NCI-H1694 (cell line): ENCODE data around the gene ZNF521.

Experiments used
- DNase-seq: peaks from one replicate; lab custom pipeline; 2025; lab: John Stamatoyannopoulos, UW

ZNF521 gene

DNA sequence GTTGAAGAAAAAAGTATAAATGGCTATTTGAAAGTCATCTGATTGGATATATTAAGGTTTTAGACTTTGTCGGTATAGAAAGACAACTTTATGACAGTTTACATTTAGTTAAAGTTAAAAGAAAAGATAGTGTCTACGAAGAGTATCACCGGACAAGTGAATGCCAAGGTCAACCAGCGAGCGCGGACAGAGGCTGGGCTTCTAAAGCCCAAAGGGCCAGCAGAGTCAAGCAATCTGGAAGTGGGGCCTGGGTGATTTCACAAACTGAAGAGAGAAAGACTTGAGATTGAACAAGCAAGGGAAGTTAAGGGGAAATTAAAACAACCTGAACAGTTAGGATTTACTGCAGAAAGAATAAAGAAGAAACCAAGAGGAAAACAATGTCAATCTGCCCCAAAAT lies 16.3 kb downstream of the ZNF521 start:
- no peak for DNase-seq

DNA sequence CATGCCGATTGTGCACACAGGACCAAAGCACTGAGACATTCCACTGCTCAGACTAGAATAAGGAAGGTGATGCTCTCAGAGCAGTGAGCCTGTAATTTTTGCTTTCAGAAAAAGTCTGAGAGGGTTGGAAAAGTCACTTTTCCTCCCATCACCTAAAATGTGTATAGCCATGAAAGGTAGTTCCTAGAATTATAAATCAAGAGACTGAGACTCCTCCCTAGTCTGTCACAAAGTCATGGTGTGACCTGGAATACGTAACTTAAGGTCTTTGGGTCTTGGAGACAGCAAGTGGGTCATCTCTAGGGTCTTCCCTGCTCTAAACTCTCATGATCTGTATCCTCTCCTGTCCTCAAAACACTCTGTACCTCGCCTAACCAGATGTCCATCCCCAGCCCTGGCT lies 16.9 kb downstream of the ZNF521 start:
- DNase-seq = no peak

DNA sequence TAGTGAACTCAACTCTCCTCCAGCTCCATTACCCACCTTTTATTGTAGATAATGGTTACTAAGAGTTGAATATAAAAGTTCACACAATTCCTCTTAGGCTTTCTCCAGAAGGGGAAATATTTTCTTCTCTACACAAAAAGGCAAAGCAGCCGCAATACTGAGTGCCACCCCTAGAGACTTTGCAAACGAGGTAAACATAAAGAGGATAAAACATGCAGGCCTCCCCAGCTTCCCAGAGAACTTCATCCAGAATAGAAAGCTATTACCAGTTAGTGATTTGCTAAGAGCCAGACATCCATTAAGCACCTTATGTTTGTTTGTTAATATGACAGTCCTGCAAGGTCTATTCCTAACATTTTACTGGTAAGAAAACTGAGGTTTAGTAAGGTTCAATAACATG lies 17.4 kb downstream of the ZNF521 start:
- no peak for DNase-seq

DNA sequence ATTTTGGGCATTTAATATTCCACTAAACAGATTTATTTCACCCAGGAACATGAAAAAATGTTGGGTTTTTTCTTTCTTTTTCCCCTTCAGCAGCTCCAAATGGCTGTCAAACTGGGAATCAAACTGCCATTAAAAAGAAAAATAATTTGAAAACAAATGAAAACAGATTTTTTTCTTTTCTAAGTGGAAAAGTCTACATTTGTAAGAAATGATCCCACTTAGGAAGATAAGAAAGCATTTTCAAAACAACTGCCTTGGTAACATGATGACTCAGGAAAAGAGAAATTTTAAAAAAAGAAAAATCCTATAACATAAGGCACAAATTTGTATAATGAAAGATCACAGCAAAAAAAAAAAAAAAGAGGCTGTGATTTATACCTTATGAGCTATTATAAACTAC lies 20.0 kb downstream of the ZNF521 start:
- no peak for DNase-seq

DNA sequence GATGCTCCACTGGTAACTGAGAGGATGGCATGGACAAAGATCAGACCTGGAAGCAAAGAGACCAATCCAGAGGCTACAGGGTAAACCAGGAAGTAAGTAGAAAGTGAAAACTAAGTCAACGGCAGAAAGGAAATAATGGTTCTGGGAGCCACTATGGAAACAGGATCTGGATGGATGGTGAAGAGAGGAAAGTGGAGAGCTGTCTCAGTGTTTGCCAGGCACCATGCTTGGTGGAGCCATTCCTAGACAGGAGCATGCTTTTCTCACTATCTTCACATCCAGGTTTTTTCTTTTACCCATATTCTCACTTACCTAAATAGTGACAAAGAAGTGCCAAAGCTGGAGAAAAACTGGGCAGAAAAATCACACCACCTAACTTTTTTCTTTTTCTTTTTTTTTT lies 22.2 kb downstream of the ZNF521 start:
- no peak for DNase-seq

DNA sequence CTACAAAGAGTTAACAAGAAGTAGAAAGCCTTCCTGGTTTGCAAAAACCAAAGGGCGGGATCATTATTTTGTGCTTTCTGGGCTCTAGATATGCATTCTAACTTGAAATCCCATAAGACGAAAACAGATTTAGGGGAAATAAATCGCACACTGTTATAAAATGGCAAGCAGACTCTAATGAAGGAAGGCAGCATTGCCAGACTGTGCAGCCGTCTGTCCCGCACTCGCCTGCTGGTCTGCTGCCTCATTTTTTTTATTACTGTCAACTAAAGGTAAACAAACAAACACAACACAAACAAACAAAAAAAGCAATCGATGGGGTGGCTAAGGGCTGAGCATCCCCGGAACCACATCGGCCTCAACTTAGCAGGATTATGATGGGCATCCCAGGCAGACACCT lies 24.4 kb downstream of the ZNF521 start:
- no peak for DNase-seq

DNA sequence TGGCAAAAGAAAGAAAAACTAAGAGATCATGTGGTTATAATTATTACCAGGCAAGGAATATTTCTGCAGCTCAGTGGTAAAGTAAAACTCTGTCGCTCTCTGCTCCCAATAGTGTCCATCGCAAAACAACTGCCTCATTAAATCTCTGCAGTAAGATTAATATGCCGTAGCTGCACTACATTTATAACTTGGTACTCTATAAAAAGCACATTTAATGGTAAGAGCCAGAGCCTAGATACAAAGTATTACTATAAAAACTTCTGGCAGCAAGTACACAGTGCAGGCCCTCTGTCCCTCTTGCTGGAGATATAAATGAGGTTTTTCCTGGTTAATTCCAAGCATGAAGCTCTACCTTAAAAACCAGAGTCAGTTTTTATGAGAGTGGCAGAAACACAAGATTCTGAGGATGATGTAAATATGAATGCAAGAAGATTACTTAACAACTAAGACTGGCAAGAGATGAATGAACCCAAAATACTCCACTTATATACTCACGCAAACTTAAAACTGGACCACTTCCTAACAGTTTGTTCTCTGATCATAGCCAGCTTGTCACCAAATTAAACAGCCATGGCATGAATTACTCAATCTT lies 25.5 kb downstream of the ZNF521 start:
- DNase-seq = no peak

DNA sequence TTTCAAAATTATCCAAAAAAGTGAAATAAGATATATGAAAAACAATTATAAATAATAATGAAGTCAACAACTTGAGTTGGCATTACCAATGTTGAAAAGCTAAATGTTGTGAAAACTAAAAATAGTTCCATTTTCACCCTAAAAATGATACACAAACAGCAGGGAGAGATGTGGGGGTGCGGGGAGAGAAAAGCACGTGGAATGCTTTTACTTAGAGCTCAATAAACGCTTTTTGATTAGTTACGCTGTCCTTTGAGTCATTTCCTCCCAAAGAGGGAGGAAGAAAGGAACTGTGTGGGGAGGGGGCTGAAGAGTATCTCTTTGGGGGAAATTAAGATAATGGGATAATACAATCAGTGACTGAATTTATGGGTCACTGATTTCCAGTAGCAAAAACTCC lies 29.2 kb downstream of the ZNF521 start:
- no peak for DNase-seq

DNA sequence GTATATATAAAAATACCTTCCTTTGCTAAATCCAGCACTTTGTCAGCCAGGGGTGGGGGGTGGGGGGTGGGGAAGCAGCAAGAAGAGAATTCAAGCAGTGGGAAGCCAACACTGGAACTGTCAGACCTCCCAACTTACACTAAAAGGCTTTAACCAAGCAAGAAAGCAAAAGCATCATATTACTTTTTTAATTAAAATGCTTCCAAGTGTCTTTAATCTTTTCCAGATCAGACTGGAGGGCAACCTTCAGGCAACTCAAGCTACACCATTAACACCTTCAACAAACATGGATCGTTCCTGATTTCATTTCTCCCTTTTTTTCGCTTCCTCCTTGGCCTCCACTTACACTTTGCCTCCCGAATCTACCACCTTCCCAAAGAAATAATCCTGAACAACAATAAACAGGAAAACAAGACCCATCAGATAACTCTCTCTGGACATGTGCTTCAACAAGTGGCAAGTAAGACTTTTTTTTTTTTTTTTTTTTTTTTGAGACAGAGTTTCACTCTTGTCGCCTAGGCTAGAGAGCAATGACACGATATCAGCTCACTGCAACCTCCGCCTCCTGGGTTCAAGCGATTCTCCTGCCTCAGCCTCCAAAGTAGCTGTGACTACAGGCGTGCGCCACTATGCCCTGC lies 35.5 kb downstream of the ZNF521 start:
- DNase-seq = no peak

DNA sequence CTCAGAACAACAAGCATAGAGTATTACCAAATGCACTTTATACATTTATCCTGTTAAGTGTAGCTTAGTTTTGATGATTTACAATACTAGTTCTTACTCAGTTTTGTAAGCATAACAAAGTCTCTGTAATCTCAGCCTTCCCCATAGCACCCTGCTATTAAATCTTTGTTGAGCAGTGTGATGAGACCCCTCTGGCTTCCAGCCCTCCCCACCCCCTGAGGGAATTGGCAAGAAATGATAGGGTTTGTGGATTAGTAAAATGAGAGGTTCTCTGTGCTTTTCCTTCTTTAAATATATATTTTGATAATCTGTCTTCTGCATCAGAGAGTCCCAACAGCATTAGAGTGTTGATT lies 37.2 kb downstream of the ZNF521 start:
- DNase-seq = no peak

DNA sequence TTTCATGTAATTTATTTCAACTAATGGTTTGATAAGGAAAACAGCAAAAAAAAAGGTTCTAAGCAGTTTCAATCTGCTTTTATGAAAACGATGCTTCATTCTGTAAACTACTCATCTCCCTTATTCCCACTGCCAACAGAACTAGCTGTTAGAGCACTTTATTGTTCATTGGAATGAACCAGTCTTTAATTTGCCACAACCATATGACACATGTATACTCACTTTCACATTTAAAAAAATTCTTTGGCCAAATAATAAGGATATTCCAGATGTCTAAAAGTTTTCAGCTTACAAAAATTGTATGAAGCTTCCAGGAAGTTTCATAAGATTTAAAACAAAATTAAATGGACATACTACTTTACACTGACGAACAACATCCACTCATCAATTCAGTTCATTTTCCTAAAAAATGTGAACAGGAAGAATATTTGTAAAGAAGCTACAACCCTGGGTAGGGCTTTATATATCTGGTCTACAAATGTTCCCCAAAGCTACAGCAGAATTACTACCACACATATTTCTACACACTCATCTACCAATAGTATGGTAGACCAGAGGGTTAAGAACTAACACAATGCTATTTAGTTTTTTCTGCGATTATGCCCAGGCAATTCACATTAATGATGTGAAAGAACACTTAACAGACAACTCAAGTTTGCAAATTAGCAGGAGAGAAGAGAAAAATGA lies 37.7 kb downstream of the ZNF521 start:
- no peak for DNase-seq

DNA sequence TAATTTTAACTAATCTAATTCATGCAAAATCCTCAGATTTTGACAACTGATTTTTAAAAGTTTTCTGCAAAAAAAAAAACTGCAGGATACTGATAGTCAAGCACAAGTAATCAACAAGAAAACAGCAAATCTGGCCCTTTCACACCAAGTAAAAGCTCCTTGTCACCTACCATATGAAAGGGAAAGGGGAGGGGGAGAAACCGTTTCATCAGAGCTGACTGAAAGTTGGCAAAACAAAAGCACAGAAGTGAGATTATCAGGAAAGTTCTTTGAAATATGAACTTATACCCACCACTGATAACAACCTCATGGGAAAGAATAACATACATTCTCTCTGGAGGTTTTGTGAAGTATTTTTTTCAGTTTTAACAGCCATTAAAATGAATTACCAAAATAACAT lies 38.7 kb downstream of the ZNF521 start:
- no peak for DNase-seq

DNA sequence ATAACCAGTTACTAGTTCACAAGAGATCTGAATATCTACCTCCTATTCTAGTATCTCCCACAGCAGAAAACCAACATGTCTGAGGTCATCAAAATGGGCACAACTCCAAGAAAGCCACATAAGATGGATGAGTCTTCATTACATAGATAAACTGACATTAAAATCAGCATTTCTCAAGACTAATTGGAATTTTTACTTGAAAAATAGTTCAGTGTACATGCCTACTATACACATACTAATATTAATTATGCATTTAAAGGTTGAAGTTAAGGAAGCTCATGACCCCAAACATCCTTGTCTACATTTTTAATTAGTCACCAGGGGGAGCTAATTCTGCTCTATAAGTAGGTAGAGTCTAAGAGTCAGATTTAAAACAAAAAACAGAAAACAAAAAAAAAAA lies 41.9 kb downstream of the ZNF521 start:
- no peak for DNase-seq

DNA sequence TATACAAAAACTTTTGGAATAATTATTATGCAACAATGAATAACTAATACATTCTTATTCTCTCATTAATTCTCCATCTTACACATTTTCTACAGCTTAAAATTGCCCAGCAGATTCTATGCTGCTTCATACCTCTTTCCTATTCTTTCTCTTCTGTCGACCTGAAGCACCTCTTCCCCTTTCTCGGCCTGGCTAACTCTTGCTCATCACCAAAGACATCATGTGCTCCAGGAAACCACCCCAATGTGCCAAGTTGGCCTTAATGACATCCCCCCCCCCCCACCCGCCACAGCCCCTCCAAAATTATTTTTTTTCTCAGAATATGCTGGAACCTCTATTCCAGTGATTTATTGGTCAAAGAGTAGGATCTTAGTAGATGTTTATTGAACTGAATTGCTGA lies 43.6 kb downstream of the ZNF521 start:
- no peak for DNase-seq

DNA sequence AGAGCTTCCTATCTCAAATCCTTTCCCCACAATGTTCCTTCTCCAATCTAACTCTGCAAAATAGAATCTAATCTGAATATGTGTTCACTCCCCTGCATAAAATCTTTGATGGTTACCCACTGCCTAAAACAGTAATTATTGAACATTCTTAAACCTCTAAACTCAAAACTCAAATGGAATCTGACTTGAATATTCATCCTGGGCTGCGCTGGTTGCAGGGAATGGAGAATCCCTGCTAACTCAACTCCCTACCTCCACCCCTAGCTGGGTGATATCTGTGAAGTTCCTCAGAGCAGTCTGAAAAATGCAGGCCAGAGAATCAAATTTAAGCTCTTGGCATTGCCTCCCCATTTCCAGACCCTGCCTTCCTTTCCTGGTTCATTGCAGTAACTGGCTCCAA lies 44.8 kb downstream of the ZNF521 start:
- DNase-seq = no peak

DNA sequence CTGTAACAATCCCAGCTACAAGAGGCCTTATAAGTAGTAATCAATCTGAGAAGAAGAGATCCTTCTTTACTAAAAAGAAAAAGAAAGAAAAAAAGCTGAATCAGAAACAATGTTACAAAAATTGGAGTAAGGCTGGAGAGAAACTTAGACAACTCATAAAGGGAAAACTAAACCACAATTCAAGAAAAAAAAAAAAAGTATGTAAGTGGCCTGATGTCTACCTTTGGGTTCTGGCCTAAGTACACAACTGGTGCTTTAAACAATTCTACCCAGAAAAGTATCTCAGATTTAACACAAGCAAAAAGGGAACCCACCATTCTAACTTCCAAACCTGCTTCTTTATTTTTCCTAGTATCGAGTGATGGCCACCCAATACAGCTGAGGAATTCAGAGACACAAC lies 45.3 kb downstream of the ZNF521 start:
- DNase-seq = no peak

DNA sequence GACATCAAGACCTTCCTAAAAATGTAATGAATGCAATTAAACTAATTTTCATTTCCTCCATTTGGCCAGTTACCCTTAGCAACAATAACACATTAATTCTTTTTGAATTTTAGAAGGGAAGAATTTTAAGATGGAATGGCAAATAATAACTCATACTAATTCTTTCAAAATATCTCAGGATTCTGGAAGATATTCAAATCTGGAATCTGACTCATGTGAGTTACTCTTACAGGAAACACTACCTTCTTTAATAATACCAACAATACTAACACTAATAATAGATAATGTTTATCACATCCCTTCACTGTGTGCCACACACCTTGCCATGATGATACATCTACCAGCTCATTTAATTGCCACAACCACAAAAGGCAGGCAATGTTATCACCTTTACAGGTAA lies 46.4 kb downstream of the ZNF521 start:
- no peak for DNase-seq

DNA sequence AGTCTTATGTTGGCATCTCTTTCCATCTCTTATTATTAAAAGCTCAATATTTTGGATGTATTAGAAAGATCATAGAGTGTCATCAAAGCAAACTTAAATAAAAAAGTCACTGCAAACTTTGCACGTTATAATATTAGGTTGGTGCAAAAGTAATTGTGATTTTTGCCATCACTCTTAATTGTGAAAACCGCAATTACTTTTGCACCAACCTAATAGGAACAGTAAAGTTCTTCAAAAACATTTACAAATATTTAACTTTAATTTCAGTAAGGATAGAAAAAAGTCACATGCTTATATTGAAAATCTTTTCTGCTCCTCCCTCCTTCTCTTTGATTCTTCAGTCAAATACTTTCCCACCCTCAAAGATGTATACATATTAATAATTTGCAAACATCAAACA lies 51.5 kb downstream of the ZNF521 start:
- no peak for DNase-seq

DNA sequence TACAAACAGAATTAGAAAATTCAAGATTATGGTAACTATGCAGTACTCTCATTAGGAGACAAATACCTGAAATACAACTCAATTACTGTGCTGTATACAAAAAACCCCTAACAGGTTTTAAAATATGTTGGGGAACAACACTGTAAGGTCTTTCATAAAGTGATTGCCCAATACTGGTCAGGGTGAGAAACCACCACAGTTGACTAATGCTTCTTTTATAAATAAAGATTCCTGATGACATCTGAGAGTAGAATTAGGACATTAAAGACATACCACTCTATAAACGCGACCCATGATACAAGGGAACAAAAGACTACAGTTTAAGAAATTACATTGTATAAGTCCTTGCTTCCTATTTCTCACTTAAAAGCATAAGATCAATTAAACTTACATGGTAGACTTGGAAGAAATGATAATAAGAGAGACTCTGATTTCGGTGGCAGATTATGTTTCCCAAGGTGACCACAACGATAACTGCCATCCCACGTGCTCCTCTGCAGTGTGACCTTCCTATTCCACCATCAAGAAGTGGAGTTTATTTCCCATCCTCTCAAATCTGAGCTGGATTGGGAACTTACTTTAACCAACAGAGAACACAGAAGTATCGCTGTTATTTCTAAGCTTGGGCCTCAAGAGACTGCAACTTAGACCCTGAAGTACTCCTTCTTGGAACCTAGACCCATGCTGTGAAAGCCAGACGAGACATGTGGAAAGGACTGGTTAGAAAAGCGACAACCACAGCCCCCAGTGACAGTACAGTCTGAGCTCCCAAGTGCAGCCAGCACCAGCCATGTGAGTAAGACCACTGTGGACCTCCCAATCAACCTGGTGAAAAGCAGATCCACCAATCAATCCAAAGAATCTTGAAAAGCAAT lies 52.3 kb downstream of the ZNF521 start:
- no peak for DNase-seq

DNA sequence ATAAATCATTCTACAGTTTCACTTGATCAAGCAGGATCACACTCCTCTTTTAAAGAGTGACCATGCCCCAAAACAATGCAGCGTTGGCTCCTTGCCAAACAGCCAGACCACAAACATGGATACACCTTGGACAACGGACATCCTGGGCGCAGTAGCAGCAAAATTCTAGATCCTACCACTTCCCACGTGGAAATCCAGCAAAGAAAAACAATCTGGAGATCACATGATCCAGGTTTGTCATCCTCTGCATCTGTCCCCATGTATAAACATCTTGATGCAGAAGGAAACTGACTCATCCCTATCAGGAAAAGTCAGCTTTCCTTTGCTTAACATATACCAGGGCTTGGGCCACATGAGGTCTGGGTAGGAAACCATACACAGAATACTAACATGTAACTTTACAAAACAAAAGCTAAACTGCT lies 53.1 kb downstream of the ZNF521 start:
- no peak for DNase-seq

DNA sequence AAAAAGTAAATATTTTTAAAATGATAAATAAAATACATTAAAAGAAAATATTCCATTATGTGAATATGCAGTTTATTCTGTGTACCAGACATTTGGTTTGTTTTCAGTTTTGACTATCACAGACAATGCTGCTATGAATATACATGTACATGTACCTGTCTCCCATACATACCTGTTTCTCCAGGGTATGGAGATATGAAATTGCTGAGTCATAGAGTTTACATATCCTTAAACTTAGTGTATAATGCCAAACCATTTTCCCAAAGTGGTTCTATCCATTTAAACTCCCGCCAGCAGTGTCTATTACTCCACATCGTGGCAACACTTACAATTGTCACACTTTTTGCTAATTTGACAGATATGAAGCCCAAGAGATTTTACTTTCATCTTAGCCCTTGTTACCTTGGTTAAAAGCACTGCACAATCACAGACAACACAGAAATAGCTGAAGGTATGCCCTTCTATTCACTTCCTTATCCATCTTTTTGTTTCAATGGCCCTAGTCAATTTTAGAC lies 56.3 kb downstream of the ZNF521 start:
- no peak for DNase-seq

DNA sequence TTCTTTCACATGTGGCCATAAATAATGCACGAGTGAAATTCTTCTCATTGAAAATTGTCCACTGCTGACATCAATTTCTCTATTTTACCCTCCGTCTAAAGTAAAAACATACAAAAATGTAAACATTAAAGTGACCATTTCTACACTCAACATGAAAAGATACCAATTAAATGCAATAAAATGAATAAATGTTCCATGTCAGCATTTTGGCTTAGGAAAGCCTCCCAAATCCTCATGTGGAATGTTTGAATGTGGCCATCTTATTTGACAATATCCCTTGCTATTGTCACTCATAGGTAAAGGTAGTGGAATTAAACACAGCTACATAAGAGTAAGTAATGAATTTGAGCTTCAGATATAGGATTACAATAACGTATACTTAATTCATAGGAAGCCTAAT lies 60.8 kb downstream of the ZNF521 start:
- no peak for DNase-seq
